SU-DHL-6 (cell line): ENCODE data around the gene M6PR.

ENCODE experiments used
- H2AFZ ChIP-seq: fragments of 200-600 bp; sonication (generic); 2 replicates; pipeline ENCODE4 v1.6.1; 2014; ENCODE audit warnings: low read depth, mild to moderate bottlenecking, moderate library complexity, mixed read lengths, antibody characterized with exemption, low read length; ENCODE audit not compliant: severe bottlenecking
- H3F3A ChIP-seq: fragments of 200-600 bp; shearing (Covaris generic); 2 replicates; pipeline ENCODE4 v1.6.0; 2016; ENCODE audit warnings: antibody characterized with exemption, mild to moderate bottlenecking; ENCODE audit not compliant: insufficient read depth
- H3K27ac ChIP-seq: fragments of 200-600 bp; sonication (generic); 2 replicates; pipeline ENCODE4 v1.5.1; 2016; ENCODE audit warnings: low read depth, mild to moderate bottlenecking, low read length, moderate library complexity, mixed read lengths
- H3K27me3 ChIP-seq: fragments of 200-600 bp; sonication (generic), shearing (Covaris generic); 2 replicates; pipeline ENCODE4 v1.6.0; 2014; ENCODE audit warnings: mild to moderate bottlenecking, low read length
- H3K36me3 ChIP-seq: fragments of 200-600 bp; sonication (generic); 2 replicates; pipeline ENCODE4 v1.6.1; 2014; ENCODE audit warnings: mild to moderate bottlenecking, low read length, mixed read lengths
- H3K4me2 ChIP-seq: fragments of 300-600, 200-600 bp; shearing (Covaris generic), sonication (generic); 2 replicates; pipeline ENCODE4 v1.6.0; 2014; ENCODE audit warnings: low read length, low read depth, mild to moderate bottlenecking; ENCODE audit not compliant: poor library complexity, severe bottlenecking
- H3K4me3 ChIP-seq: fragments of 200-600 bp; sonication (generic); 2 replicates; pipeline ENCODE4 v1.5.1; 2014; ENCODE audit warnings: antibody characterized with exemption, low read length, mild to moderate bottlenecking, mixed read lengths; ENCODE audit not compliant: insufficient read depth, poor library complexity, severe bottlenecking
- H3K79me2 ChIP-seq: fragments of 200-600 bp; sonication (generic); 2 replicates; pipeline ENCODE4 v1.6.1; 2014; ENCODE audit warnings: mild to moderate bottlenecking, low read length, moderate library complexity; ENCODE audit not compliant: insufficient read depth
- H3K9ac ChIP-seq: fragments of 200-600 bp; sonication (generic); 2 replicates; pipeline ENCODE4 v1.7.0; 2014; ENCODE audit warnings: mild to moderate bottlenecking, low read length
- H3K9me2 ChIP-seq: fragments of 200-600 bp; sonication (generic); replicated peaks from 2 replicates; pipeline ENCODE4 v1.6.1; 2014; ENCODE audit warnings: low read length; ENCODE audit not compliant: insufficient read depth
- H3K9me3 ChIP-seq: fragments of 200-600 bp; sonication (generic); 2 replicates; pipeline ENCODE4 v1.6.1; 2014; ENCODE audit warnings: low read length, mixed read lengths; ENCODE audit not compliant: insufficient read depth
- H4K20me1 ChIP-seq: fragments of 200-600 bp; sonication (generic); 2 replicates; pipeline ENCODE4 v1.6.1; 2014; ENCODE audit warnings: low read depth, mild to moderate bottlenecking, antibody characterized with exemption, low read length, moderate library complexity, mixed read lengths
- EZH2phosphoT487 ChIP-seq: fragments of 200-600 bp; sonication (generic), shearing (Covaris generic); conservative IDR thresholded peaks from 2 replicates; pipeline ENCODE4 v1.6.1; 2018; ENCODE audit warnings: mild to moderate bottlenecking, antibody characterized with exemption, low read length, moderate library complexity, mixed read lengths
- TF ChIP-seq, protein P1 (sequence below): fragments of 200-600 bp; sonication (generic); IDR thresholded peaks from one replicate; pipeline ENCODE4 v1.5.1; 2017; ENCODE audit warnings: antibody characterized with exemption, mild to moderate bottlenecking, low read length, moderate library complexity; ENCODE audit not compliant: insufficient read depth, poor library complexity, severe bottlenecking

M6PR gene

DNA sequence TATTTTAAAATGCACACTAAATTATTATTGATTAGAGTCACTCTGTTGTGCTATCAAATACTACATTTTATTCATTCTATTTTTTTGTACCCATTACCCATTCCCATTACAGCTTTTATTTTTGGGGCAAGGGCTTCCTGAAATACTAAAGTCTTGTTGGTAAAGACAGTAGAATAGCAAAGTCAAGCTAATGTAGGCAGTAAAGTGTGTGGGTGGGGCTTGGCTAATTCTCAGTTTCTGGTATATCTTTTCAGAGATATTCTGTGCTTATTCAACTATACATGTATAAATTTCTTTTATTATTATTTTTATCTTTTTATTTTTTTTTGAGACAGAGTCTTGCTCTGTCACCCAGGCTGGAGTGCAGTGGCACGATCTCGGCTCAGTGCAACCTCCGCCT is 57.5 kb downstream of the M6PR start:
- Histone ChIP-seq H3K9me2 (no peaks in the 10 kb centered on the region), H3K27ac (no peak overlapping the region), H3K4me3 (no peak overlapping the region), H3K36me3 (no peaks in the 10 kb centered on the region), H2AFZ (no peak overlapping the region), H3K9ac (no peak overlapping the region), H3K4me2 (no peak overlapping the region), H3K27me3 (no peaks in the 10 kb centered on the region), H3K9me3 (no peaks in the 10 kb centered on the region), H3F3A (no peaks in the 10 kb centered on the region), H4K20me1 (no peaks in the 10 kb centered on the region), H3K79me2 (no peaks in the 10 kb centered on the region)
- TF ChIP-seq, protein P1, sequence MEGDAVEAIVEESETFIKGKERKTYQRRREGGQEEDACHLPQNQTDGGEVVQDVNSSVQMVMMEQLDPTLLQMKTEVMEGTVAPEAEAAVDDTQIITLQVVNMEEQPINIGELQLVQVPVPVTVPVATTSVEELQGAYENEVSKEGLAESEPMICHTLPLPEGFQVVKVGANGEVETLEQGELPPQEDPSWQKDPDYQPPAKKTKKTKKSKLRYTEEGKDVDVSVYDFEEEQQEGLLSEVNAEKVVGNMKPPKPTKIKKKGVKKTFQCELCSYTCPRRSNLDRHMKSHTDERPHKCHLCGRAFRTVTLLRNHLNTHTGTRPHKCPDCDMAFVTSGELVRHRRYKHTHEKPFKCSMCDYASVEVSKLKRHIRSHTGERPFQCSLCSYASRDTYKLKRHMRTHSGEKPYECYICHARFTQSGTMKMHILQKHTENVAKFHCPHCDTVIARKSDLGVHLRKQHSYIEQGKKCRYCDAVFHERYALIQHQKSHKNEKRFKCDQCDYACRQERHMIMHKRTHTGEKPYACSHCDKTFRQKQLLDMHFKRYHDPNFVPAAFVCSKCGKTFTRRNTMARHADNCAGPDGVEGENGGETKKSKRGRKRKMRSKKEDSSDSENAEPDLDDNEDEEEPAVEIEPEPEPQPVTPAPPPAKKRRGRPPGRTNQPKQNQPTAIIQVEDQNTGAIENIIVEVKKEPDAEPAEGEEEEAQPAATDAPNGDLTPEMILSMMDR: no peak
- TF ChIP-seq EZH2phosphoT487: no peak
